Endothelial cell of umbilical vein (primary cell): Measurements from ENCODE around the gene GALNT17. TPM values are rescaled to one million over a fixed set of nuclear protein-coding genes. Genes with fewer than 3 reads are reported as not detected.

Source experiments
- BruUV-seq: library from RNA; stranded (reverse); fragments of 400-500 nt; replicated peaks from 2 replicates; lab custom pipeline; 2021; lab: Mats Ljungman, UMichigan
- CTCF ChIA-PET: fragments of 300-600, 350-600 bp; sonication (Branson Sonifier 250); formaldehyde crosslinking; loops from one replicate; lab custom pipeline; 2021; ENCODE audit warnings: antibody characterized with exemption, inconsistent platforms; lab: Charles Lee
- POLR2A ChIA-PET: fragments of 300-600, 350-600 bp; sonication (Branson Sonifier 250); formaldehyde crosslinking; loops from one replicate; lab custom pipeline; 2021; ENCODE audit warnings: antibody characterized with exemption, inconsistent platforms; lab: Charles Lee
- DNase-seq: peaks from one replicate; pipeline ENCODE4 v3.0.0-alpha.2; 2011; ENCODE audit warnings: low read depth, low spot score
- FAIRE-seq: peaks from 2 replicates; lab custom pipeline; 2011; peaks lifted over from hg19 to GRCh38; lab: Jason Lieb, UNC
- H2AFZ ChIP-seq: 2 replicates; pipeline ENCODE4 v1.6.0; 2012; ENCODE audit warnings: low read depth, low read length, control low read depth, inconsistent platforms
- H3K27ac ChIP-seq: 2 replicates; pipeline ENCODE4 v1.5.1; 2011; ENCODE audit warnings: low read depth, mild to moderate bottlenecking, control low read depth, low read length, moderate library complexity; ENCODE audit not compliant: insufficient read depth
- H3K27me3 ChIP-seq, 2 experiments: 2 replicates each; pipeline versions ENCODE4 v1.6.0 to v1.6.1; 2011; ENCODE audit warnings: low read length in 2 of 2, mixed read lengths in 1 of 2; ENCODE audit not compliant: control insufficient read depth in 2 of 2, insufficient read depth in 2 of 2
- H3K36me3 ChIP-seq, 2 experiments: 2 replicates in 1 of 2; 3 replicates in 1 of 2; pipeline ENCODE4 v1.5.1; 2011; ENCODE audit warnings: low read length in 2 of 2, mild to moderate bottlenecking in 1 of 2, moderate library complexity in 1 of 2; ENCODE audit not compliant: control insufficient read depth in 2 of 2, insufficient read depth in 2 of 2; ENCODE audit errors: extremely low read depth in 1 of 2
- H3K4me1 ChIP-seq: 3 replicates; pipeline ENCODE4 v1.5.1; 2011; ENCODE audit warnings: mild to moderate bottlenecking, low read length; ENCODE audit not compliant: control insufficient read depth, insufficient read depth; ENCODE audit errors: extremely low read depth
- H3K4me2 ChIP-seq: 2 replicates; pipeline ENCODE4 v1.6.1; 2011; ENCODE audit warnings: low read length, control low read depth, mixed read lengths; ENCODE audit not compliant: insufficient read depth
- H3K4me3 ChIP-seq, 3 experiments: fragments of 200-600 bp in 1 of 3; sonication (generic), shearing (Covaris generic) in 1 of 3; replicated peaks in 1 of 3; 2 replicates each; pipeline ENCODE4 v1.5.1; 2011 to 2016; ENCODE audit warnings: control low read depth in 3 of 3, low read length in 3 of 3, mild to moderate bottlenecking in 2 of 3, inconsistent platforms in 1 of 3, low read depth in 1 of 3, moderate library complexity in 1 of 3; ENCODE audit not compliant: insufficient read depth in 1 of 3
- H3K79me2 ChIP-seq: 2 replicates; pipeline ENCODE4 v1.6.0; 2012; ENCODE audit warnings: low read length, inconsistent platforms; ENCODE audit not compliant: control insufficient read depth, insufficient read depth
- H3K9ac ChIP-seq: replicated peaks from 2 replicates; pipeline ENCODE3; 2011; ENCODE audit warnings: low read length, control low read depth; ENCODE audit not compliant: insufficient read depth; ENCODE audit errors: extremely low read depth
- H3K9me1 ChIP-seq: replicated peaks from 3 replicates; pipeline ENCODE4 v1.6.0; 2011; ENCODE audit warnings: mild to moderate bottlenecking, low read length; ENCODE audit not compliant: control insufficient read depth, insufficient read depth; ENCODE audit errors: extremely low read depth
- H3K9me3 ChIP-seq: replicated peaks from 2 replicates; pipeline ENCODE4 v1.5.1; 2012; ENCODE audit warnings: low read length, inconsistent platforms; ENCODE audit not compliant: control insufficient read depth, insufficient read depth
- H4K20me1 ChIP-seq: replicated peaks from 2 replicates; pipeline ENCODE3; 2011; ENCODE audit warnings: mild to moderate bottlenecking, low read length; ENCODE audit not compliant: control insufficient read depth, insufficient read depth; ENCODE audit errors: extremely low read depth
- CTCF ChIP-seq, 2 donors: IDR thresholded peaks; 1 replicate in 1 of 2; 2 replicates in 1 of 2; pipeline ENCODE4 v1.5.1; 2011; ENCODE audit warnings: low read length in 2 of 2, mild to moderate bottlenecking in 2 of 2, moderate library complexity in 2 of 2, control low read depth in 1 of 2, inconsistent platforms in 1 of 2, low read depth in 1 of 2; ENCODE audit not compliant: insufficient read depth in 1 of 2; ENCODE audit errors: extremely low read depth in 1 of 2
- EZH2 ChIP-seq: IDR thresholded peaks from 2 replicates; pipeline ENCODE4 v1.6.1; 2012; ENCODE audit warnings: borderline replicate concordance, low read depth, mild to moderate bottlenecking, moderate library complexity, low read length, inconsistent platforms; ENCODE audit not compliant: severe bottlenecking
- FOS ChIP-seq: IDR thresholded peaks from 2 replicates; pipeline ENCODE4 v1.6.1; 2011; ENCODE audit warnings: mild to moderate bottlenecking, low read length, moderate library complexity, borderline replicate concordance; ENCODE audit not compliant: insufficient read depth
- GATA2 ChIP-seq: IDR thresholded peaks from 2 replicates; pipeline ENCODE4 v1.7.0; 2011; ENCODE audit warnings: low read depth, mild to moderate bottlenecking, moderate library complexity, mixed read lengths, low read length; ENCODE audit not compliant: insufficient read length, insufficient read depth
- MYC ChIP-seq: IDR thresholded peaks from one replicate; pipeline ENCODE4 v1.6.1; 2011; ENCODE audit warnings: mild to moderate bottlenecking, low read depth, low read length
- POLR2A ChIP-seq: IDR thresholded peaks from 2 replicates; pipeline ENCODE4 v1.6.1; 2012; ENCODE audit warnings: low read depth, mild to moderate bottlenecking, control low read depth, low read length
- POLR2AphosphoS5 ChIP-seq: IDR thresholded peaks from 2 replicates; pipeline ENCODE4 v1.6.1; 2012; ENCODE audit warnings: low read depth, mild to moderate bottlenecking, control low read depth, low read length, moderate library complexity; ENCODE audit not compliant: insufficient read depth
- dilution Hi-C: fragments of 300-500 bp; cut with MboI; formaldehyde crosslinking; loops from one replicate; pipeline ENCODE4 v1.15.0; 2019; ENCODE audit warnings: low sequenced_read_pairs; ENCODE audit not compliant: extremely low pct_ligation_motif_present
- intact Hi-C: fragments of 100-400 bp; cut with micrococcal nuclease; formaldehyde crosslinking; loops from one replicate; pipeline ENCODE4 v1.10.0; 2022
- polyA plus RNA-seq, 4 experiments: library from polyadenylated mRNA; depleted of rRNA in 3 of 4; stranded (reverse) in 3 of 4; unstranded in 1 of 4; fragments of >200 nt; gene quantifications; 2 replicates each; pipeline versions ENCODE4 v1.2.1 to v1.2.3, GENCODE V29; 2011 to 2012; ENCODE audit warnings: missing spikeins in 1 of 4
- total RNA-seq: library from RNA; stranded (reverse); gene quantifications from 2 replicates; pipeline ENCODE4 v1.2.3, GENCODE V29; 2021
- TF ChIP-seq, protein P1 (sequence below): IDR thresholded peaks from 2 replicates; pipeline ENCODE4 v1.6.1; 2011; ENCODE audit not compliant: insufficient read depth, insufficient read length

The GALNT17 gene
- total and polyA plus RNA-seq, 2 donors (not counting 3 experiments of a cell fraction or from before 2014, with no cell fraction given), result not detected

DNA sequence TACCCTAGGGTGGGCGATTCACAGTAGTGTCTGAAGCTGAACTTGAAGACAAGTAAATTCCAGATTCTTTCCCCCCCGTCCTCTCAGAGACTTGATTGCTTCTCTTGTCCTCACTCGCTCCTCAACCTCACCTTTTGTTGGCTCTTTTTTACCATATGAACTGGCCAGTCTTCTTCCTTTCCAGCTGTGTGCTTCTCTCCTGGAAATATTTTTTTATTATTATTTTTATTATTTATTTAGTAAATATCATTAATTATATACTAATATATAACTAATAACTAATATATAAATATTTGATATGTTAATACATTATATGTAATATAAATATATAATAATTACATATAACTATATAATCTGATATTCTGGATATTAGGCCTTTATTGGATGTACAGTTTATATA lies 484.3 kb downstream of the GALNT17 start:
- Histone ChIP-seq H3K4me3 (no peak overlapping the region), H3K79me2 (no peaks in the 10 kb centered on the region), H3K9me1 (no peaks in the 10 kb centered on the region), H2AFZ (no peak overlapping the region), H4K20me1 (no peaks in the 10 kb centered on the region), H3K36me3 (no peaks in the 10 kb centered on the region), H3K4me2 (no peak overlapping the region), H3K27ac (no peak overlapping the region), H3K4me1 (no peaks in the 10 kb centered on the region), H3K27me3 (no peaks in the 10 kb centered on the region), H3K9me3 (peaks cover 4% of the 10 kb centered on the region), H3K9ac (no peak overlapping the region)
- intact Hi-C loops (no loop called here), dilution Hi-C loops (no loop called here)
- no peak for TF ChIP-seq GATA2
- TF ChIP-seq, protein P1, sequence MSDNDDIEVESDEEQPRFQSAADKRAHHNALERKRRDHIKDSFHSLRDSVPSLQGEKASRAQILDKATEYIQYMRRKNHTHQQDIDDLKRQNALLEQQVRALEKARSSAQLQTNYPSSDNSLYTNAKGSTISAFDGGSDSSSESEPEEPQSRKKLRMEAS, result no peak
- TF ChIP-seq FOS, result no peak
- TF ChIP-seq POLR2A, result no peak
- no peak for TF ChIP-seq CTCF (IDR thresholded peaks at IDR 0.05; ENCODE audit: extremely low read depth in 1 of 2, insufficient read depth in 1 of 2, low read depth in 1 of 2, low read length in 2 of 2)
- no peak for TF ChIP-seq EZH2
- ChIA-PET CTCF (no interaction called here), POLR2A (no interaction called here)
- DNase-seq, result no peak
- no peak for FAIRE-seq
- no TSS peak for BruUV-seq

GRCh38 chr7:71618278-71618677 lies 486.3 kb downstream of the GALNT17 start:
- CTCF ChIA-PET, result no interaction called here
- BruUV-seq, result no TSS peak

More at GRCh38 chr7:71618278-71618677, 486.3 kb downstream of the GALNT17 start:
- Histone ChIP-seq H3K79me2 (no peaks in the 10 kb centered on the region), H3K9me1 (no peaks in the 10 kb centered on the region), H3K9me3 (peaks cover under 1% of the 10 kb centered on the region), H2AFZ (no peak overlapping the region), H3K4me2 (no peak overlapping the region), H3K27ac (no peak overlapping the region), H3K4me3 (no peak overlapping the region), H3K4me1 (no peaks in the 10 kb centered on the region), H3K36me3 (no peaks in the 10 kb centered on the region), H3K9ac (no peak overlapping the region), H4K20me1 (no peaks in the 10 kb centered on the region), H3K27me3 (no peaks in the 10 kb centered on the region)
- TF ChIP-seq POLR2A (no peak), CTCF (IDR thresholded peaks at IDR 0.05; ENCODE audit: extremely low read depth in 1 of 2, insufficient read depth in 1 of 2, low read depth in 1 of 2, low read length in 2 of 2) (no peak), FOS (no peak), POLR2AphosphoS5 (no peak), EZH2 (no peak), MYC (no peak)
- POLR2A ChIA-PET, result no interaction called here
- dilution Hi-C loops, result no loop called here
- intact Hi-C loops, result no loop called here
- DNase-seq (no peak), FAIRE-seq (no peak)
